ENCODE measurements around the gene PRDM11. TPM values are rescaled to one million over a fixed set of nuclear protein-coding genes. Genes with fewer than 3 reads are reported as not detected.

Gene PRDM11
- total RNA-seq, 6 experiments from 2014 or later, result 1.4 to 4.1 (median 3.8) TPM

GRCh38 chr11:45161252-45162063 lies 15.0 kb downstream of the PRDM11 start:
- H3K4me3 ChIP-seq, result no peak overlapping the region
- intact Hi-C loops (cut with DNase I), result no loop called here
- ATAC-seq, result peak; percentile 88 to 95 (median 92)
- no peaks in the 10 kb centered on the region for H3K9me3 ChIP-seq
- peak overlapping the region in 2 of 3 donors; percentile 8 to 26 for H3K27ac ChIP-seq
- H3K4me1 ChIP-seq, result peaks cover 0 to 16% (median 5%) of the 10 kb centered on the region in 4 donors
- no peaks in the 10 kb centered on the region for H3K36me3 ChIP-seq
- WGBS (ENCODE audit: insufficient coverage, low coverage, low lambda C conversion rate, missing lambda C conversion rate), result 19% methylated on average over 7 of the region's 23 CpGs
- TF ChIP-seq, protein P1, sequence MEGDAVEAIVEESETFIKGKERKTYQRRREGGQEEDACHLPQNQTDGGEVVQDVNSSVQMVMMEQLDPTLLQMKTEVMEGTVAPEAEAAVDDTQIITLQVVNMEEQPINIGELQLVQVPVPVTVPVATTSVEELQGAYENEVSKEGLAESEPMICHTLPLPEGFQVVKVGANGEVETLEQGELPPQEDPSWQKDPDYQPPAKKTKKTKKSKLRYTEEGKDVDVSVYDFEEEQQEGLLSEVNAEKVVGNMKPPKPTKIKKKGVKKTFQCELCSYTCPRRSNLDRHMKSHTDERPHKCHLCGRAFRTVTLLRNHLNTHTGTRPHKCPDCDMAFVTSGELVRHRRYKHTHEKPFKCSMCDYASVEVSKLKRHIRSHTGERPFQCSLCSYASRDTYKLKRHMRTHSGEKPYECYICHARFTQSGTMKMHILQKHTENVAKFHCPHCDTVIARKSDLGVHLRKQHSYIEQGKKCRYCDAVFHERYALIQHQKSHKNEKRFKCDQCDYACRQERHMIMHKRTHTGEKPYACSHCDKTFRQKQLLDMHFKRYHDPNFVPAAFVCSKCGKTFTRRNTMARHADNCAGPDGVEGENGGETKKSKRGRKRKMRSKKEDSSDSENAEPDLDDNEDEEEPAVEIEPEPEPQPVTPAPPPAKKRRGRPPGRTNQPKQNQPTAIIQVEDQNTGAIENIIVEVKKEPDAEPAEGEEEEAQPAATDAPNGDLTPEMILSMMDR (IDR thresholded peaks at IDR 0.05), result no peak
- TF ChIP-seq POLR2A (IDR thresholded peaks at IDR 0.05), result no peak
- H3K27me3 ChIP-seq, result no peaks in the 10 kb centered on the region
- peak; percentile 73 to 90 (median 85) for DNase-seq

DNA sequence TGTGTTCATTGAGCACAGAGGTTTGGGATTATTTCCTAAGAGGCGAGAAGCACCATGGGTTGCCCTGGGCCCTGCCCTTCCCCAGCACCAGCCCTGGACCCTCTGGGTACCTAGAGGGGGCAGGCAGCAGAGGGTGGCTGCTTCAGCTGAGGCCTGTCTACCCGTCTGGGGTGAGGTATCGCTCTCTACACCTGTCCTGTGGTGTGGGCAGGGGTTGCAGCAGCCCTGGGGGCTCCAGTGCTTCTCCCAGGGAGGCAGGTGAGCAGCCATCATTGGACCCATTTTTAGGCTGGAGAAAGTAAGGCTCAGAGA lies 15.6 kb downstream of the PRDM11 start:
- DNase-seq, result no peak
- intact Hi-C loops (cut with DNase I), result no loop called here
- Histone ChIP-seq H3K27me3 (no peaks in the 10 kb centered on the region), H3K9me3 (no peaks in the 10 kb centered on the region), H3K4me3 (no peak overlapping the region), H3K27ac (peak overlapping the region in 1 of 3 donors; percentile 34), H3K4me1 (peaks cover 0 to 16% (median 5%) of the 10 kb centered on the region in 4 donors), H3K36me3 (no peaks in the 10 kb centered on the region)
- 80% methylated on average over 1 of the region's 3 CpGs for WGBS (ENCODE audit: insufficient coverage, low coverage, low lambda C conversion rate, missing lambda C conversion rate)
- ATAC-seq, result no peak
- TF ChIP-seq POLR2A (IDR thresholded peaks at IDR 0.05), result no peak
- TF ChIP-seq, protein P1 (IDR thresholded peaks at IDR 0.05), result no peak

GRCh38 chr11:45162916-45163879 lies 16.8 kb downstream of the PRDM11 start:
- no peaks in the 10 kb centered on the region for H3K36me3 ChIP-seq
- 80% methylated on average over 1 of the region's 10 CpGs for WGBS (ENCODE audit: insufficient coverage, low coverage, low lambda C conversion rate, missing lambda C conversion rate)
- no peaks in the 10 kb centered on the region for H3K27me3 ChIP-seq
- no peaks in the 10 kb centered on the region for H3K9me3 ChIP-seq
- H3K4me3 ChIP-seq, result no peak overlapping the region
- H3K4me1 ChIP-seq, result peaks cover 0 to 16% (median 5%) of the 10 kb centered on the region in 4 donors
- DNase-seq (no peak), ATAC-seq (no peak)
- no peak for TF ChIP-seq POLR2A (IDR thresholded peaks at IDR 0.05)
- TF ChIP-seq, protein P1 (IDR thresholded peaks at IDR 0.05), result no peak
- no peak overlapping the region for H3K27ac ChIP-seq
- intact Hi-C loops (cut with DNase I), result no loop called here

DNA sequence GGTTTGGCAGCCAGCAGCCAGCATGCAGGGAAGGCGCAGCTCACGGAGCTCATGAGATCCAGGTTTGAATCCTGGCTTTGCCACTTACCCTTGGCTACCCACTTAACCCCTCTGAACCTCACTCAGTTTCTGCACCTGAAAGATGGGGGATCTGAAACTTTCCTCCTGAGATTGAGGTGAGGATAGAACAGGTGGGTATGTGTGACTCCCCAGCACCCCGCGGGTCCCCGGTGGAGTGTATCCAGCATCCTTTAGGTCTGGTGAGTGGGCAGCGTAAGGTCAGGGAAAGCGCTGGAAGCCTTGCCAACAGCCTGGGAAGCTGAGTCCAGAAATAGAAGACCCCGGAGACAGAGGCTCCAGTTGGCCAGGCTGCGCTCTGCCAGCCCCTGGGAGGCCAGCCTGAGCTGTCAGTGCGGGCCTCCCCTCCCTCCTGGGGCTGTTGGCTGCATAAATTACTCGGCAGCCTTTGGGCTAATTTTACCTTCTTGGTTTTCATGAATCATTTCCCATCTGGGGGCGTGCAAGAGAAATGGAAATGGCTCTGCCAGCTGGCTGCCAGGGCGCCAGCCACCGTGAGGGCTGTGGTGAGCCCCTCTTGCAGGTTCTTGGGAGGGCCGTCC lies 17.6 kb downstream of the PRDM11 start:
- no peak for ATAC-seq

More for the DNA sequence above, 17.6 kb downstream of the PRDM11 start:
- 62% methylated on average over 8 of the region's 15 CpGs for WGBS (ENCODE audit: insufficient coverage, low coverage, low lambda C conversion rate, missing lambda C conversion rate)
- no peaks in the 10 kb centered on the region for H3K9me3 ChIP-seq
- intact Hi-C loops (cut with DNase I), result no loop called here
- no peaks in the 10 kb centered on the region for H3K36me3 ChIP-seq
- H3K4me1 ChIP-seq, result peaks cover 0 to 16% (median 5%) of the 10 kb centered on the region in 4 donors
- no peak for DNase-seq
- no peak for TF ChIP-seq POLR2A (IDR thresholded peaks at IDR 0.05)
- TF ChIP-seq, protein P1 (IDR thresholded peaks at IDR 0.05), result no peak
- no peak overlapping the region for H3K27ac ChIP-seq
- H3K4me3 ChIP-seq, result no peak overlapping the region
- H3K27me3 ChIP-seq, result no peaks in the 10 kb centered on the region

All from right lobe of liver (tissue), 6 donors.